Stomach smooth muscle (tissue), 2 donors: Measurements from ENCODE around the gene CALN1.

Experiments
- H3K27ac ChIP-seq: one replicate; pipeline ENCODE4 v1.7.0; 2013; ENCODE audit warnings: mild to moderate bottlenecking, low read length, inconsistent platforms
- H3K27me3 ChIP-seq, 2 donors: one replicate each; pipeline ENCODE4 v1.7.0; 2013; ENCODE audit warnings: low read length in 2 of 2; ENCODE audit not compliant: insufficient read depth in 2 of 2, control insufficient read depth in 1 of 2
- H3K36me3 ChIP-seq, 2 donors: one replicate each; pipeline ENCODE4 v1.7.0; 2013; ENCODE audit warnings: low read length in 2 of 2; ENCODE audit not compliant: control insufficient read depth in 2 of 2, insufficient read depth in 2 of 2
- H3K4me1 ChIP-seq: one replicate; pipeline ENCODE4 v1.7.0; 2013; ENCODE audit warnings: low read length; ENCODE audit not compliant: control insufficient read depth, insufficient read depth
- H3K4me3 ChIP-seq, 2 donors: one replicate each; pipeline ENCODE4 v1.7.0; 2013; ENCODE audit warnings: low read length in 2 of 2
- H3K9ac ChIP-seq, 2 donors: one replicate each; pipeline ENCODE4 v1.7.0; 2013; ENCODE audit warnings: low read length in 2 of 2, mild to moderate bottlenecking in 1 of 2
- H3K9me3 ChIP-seq, 2 donors: one replicate each; pipeline ENCODE4 v1.7.0; 2013; ENCODE audit warnings: low read length in 2 of 2; ENCODE audit not compliant: control insufficient read depth in 2 of 2
- donor health status: healthy.
- donor health status: Pancreatic carcinoma.

CALN1 gene

GRCh38 chr7:72409638-72410015 is 2.5 kb downstream of the CALN1 start:
- Histone ChIP-seq H3K27ac (no peak overlapping the region), H3K4me1 (no peaks in the 10 kb centered on the region)

DNA sequence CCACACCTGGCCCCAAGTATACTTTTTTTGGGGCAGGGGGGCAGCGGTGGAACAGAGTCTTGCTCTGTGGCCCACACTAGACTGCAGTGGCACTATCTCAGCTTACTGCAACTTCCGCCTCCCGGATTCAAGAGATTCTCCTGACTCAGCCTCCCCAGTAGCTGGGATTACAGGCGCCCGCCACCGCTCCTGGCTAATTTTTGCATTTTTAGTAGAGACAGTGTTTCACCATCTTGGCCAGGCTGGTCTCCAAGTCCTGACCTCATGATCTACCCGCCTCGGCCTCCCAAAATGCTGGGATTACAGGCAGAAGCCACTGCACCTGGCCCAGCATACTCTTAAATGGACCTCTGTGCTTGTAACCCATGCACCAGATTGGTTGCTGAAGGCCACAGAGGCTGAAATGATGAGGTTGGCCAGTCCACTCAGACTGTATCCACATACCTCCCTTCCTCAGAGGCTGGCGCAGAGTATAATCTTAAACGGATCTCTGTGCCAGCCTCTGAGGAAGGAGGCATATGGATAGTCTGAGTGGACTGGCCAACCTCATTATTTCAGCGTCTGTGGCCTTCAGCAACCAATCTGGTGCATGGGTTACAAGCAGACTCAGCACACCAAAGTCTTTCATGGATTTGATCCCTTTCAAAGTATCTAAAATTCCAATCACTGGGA is 3.0 kb downstream of the CALN1 start:
- H3K27me3 ChIP-seq = no peaks in the 10 kb centered on the region
- peaks cover 0 to 5% of the 10 kb centered on the region in 2 donors for H3K9me3 ChIP-seq
- no peaks in the 10 kb centered on the region for H3K36me3 ChIP-seq
- H3K9ac ChIP-seq = no peak overlapping the region
- no peaks in the 10 kb centered on the region for H3K4me1 ChIP-seq
- H3K4me3 ChIP-seq = no peak overlapping the region
- no peak overlapping the region for H3K27ac ChIP-seq

More at GRCh38 chr7:72409638-72410015, 2.5 kb downstream of the CALN1 start:
- H3K9me3 ChIP-seq = peaks cover 0 to 5% of the 10 kb centered on the region in 2 donors
- H3K27me3 ChIP-seq = no peaks in the 10 kb centered on the region
- H3K4me3 ChIP-seq = no peak overlapping the region
- no peaks in the 10 kb centered on the region for H3K36me3 ChIP-seq
- no peak overlapping the region for H3K9ac ChIP-seq

- Histone ChIP-seq H3K4me3 (no peak overlapping the region), H3K9me3 (peaks cover 0 to 4% of the 10 kb centered on the region in 2 donors), H3K36me3 (no peaks in the 10 kb centered on the region), H3K27me3 (no peaks in the 10 kb centered on the region), H3K4me1 (no peaks in the 10 kb centered on the region), H3K9ac (no peak overlapping the region), H3K27ac (no peak overlapping the region)
These were observed 5.2 kb downstream of the CALN1 start for GRCh38 chr7:72406820-72407403.

DNA sequence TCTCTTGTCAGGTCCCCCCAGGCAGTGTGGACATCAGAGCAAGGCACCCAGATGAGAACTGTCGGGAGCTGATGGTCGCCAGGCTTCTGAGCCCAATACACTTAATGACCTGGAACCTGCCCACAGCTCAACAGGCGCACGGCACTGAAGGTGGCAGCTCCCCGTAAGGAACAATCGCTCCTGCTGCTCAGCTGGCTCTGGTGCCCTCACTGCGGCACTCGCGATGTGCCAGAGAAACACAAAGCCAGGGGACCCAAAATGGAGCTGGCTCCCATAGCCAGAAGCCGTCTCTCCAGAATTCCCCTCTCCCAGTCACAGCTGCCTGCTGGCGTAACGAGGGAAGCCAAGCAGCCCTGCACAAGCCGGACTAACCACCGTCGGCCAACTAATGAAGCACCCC is 6.3 kb downstream of the CALN1 start:
- H3K27me3 ChIP-seq = no peaks in the 10 kb centered on the region
- H3K27ac ChIP-seq = no peak overlapping the region

GRCh38 chr7:72405418-72405817 is 6.7 kb downstream of the CALN1 start:
- no peak overlapping the region for H3K9ac ChIP-seq
- H3K27me3 ChIP-seq = no peaks in the 10 kb centered on the region
- H3K4me1 ChIP-seq = no peaks in the 10 kb centered on the region
- no peak overlapping the region for H3K4me3 ChIP-seq
- H3K36me3 ChIP-seq = no peaks in the 10 kb centered on the region
- no peak overlapping the region for H3K27ac ChIP-seq
- peaks cover 0 to 4% of the 10 kb centered on the region in 2 donors for H3K9me3 ChIP-seq

More for the DNA sequence above, 6.3 kb downstream of the CALN1 start:
- H3K36me3 ChIP-seq = no peaks in the 10 kb centered on the region
- H3K4me3 ChIP-seq = no peak overlapping the region
- no peaks in the 10 kb centered on the region for H3K4me1 ChIP-seq
- no peak overlapping the region for H3K9ac ChIP-seq
- H3K9me3 ChIP-seq = peaks cover 0 to 4% of the 10 kb centered on the region in 2 donors

- no peaks in the 10 kb centered on the region for H3K36me3 ChIP-seq
- H3K9ac ChIP-seq = no peak overlapping the region
- no peaks in the 10 kb centered on the region for H3K27me3 ChIP-seq
- H3K27ac ChIP-seq = no peak overlapping the region
- H3K4me3 ChIP-seq = no peak overlapping the region
- H3K9me3 ChIP-seq = peaks cover 0 to 4% of the 10 kb centered on the region in 2 donors
- H3K4me1 ChIP-seq = no peaks in the 10 kb centered on the region
These were observed 7.4 kb downstream of the CALN1 start for GRCh38 chr7:72404743-72405142.

DNA sequence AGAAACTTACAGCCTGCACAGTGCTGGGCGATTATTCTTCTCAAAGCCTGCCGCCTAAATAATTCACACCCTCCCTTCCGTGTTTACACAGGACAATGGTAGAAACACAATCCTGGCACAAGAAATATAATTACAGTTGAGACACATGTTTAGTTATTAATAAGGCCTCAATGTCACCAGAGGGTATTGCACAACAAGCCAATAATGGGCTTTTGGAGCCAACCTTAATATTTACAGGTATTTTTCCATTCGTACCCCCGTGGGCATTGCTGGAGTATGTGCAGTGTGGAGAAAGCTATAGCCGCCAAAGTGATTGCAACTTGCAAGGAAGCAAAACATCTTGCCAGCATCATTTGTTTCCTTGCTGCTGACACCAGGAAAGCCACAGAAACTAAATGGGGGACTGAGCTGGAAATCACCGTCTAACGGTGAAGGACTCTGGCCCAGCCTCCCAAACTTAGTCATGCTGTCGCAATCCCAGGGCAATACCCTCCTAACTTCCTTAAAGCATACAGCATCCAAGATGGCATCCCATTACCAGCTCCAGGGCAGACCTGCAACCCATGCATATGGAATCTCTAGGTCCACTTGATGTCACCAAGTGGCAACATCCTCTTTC is 8.6 kb downstream of the CALN1 start:
- no peaks in the 10 kb centered on the region for H3K27me3 ChIP-seq
- H3K9me3 ChIP-seq = peaks cover 0 to 4% of the 10 kb centered on the region in 2 donors
- H3K36me3 ChIP-seq = no peaks in the 10 kb centered on the region
- H3K9ac ChIP-seq = no peak overlapping the region
- H3K27ac ChIP-seq = no peak overlapping the region
- H3K4me1 ChIP-seq = no peaks in the 10 kb centered on the region
- H3K4me3 ChIP-seq = no peak overlapping the region

GRCh38 chr7:72394016-72394415 is 18.1 kb downstream of the CALN1 start:
- no peak overlapping the region for H3K27ac ChIP-seq
- H3K4me1 ChIP-seq = no peaks in the 10 kb centered on the region
- no peak overlapping the region for H3K4me3 ChIP-seq
- no peak overlapping the region for H3K9ac ChIP-seq
- H3K36me3 ChIP-seq = no peaks in the 10 kb centered on the region
- peaks cover 0 to 3% of the 10 kb centered on the region in 2 donors for H3K9me3 ChIP-seq
- no peaks in the 10 kb centered on the region for H3K27me3 ChIP-seq

GRCh38 chr7:72391821-72392377 is 20.2 kb downstream of the CALN1 start:
- Histone ChIP-seq H3K36me3 (no peaks in the 10 kb centered on the region), H3K4me1 (no peaks in the 10 kb centered on the region), H3K27me3 (no peaks in the 10 kb centered on the region), H3K9me3 (peaks cover 0 to 3% of the 10 kb centered on the region in 2 donors), H3K9ac (no peak overlapping the region), H3K27ac (no peak overlapping the region), H3K4me3 (no peak overlapping the region)

- Histone ChIP-seq H3K9ac (no peak overlapping the region), H3K27ac (no peak overlapping the region), H3K36me3 (no peaks in the 10 kb centered on the region), H3K4me1 (no peaks in the 10 kb centered on the region), H3K9me3 (peaks cover 0 to 4% of the 10 kb centered on the region in 2 donors), H3K27me3 (no peaks in the 10 kb centered on the region), H3K4me3 (no peak overlapping the region)
These were observed 26.0 kb downstream of the CALN1 start for GRCh38 chr7:72386118-72386517.
